ENCODE data around the gene SMIM33.
A peak's percentile ranks its signal among the peaks of the same experiment; 100 is the strongest.
"Not testable (repeated sequence)": the region's sequence is repeated elsewhere in the genome, so short reads cannot be mapped to it uniquely, and the experiment has no call there.

Gene SMIM33

GRCh38 chr5:139486201-139486600, 15.4 kb downstream of the SMIM33 start:
- TF ChIP-seq CTCF (IDR thresholded peaks at IDR 0.05; ENCODE audit: insufficient read depth, low read depth, low read length, missing control alignments): no peak
- no peak for DNase-seq (ENCODE audit: low read depth)
- no peak overlapping the region for H3K4me3 ChIP-seq (ENCODE audit: low read length)

GRCh38 chr5:139488260-139488659, 17.5 kb downstream of the SMIM33 start:
- no peak for TF ChIP-seq CTCF (IDR thresholded peaks at IDR 0.05; ENCODE audit: insufficient read depth, low read depth, low read length, missing control alignments)
- DNase-seq (ENCODE audit: low read depth): no peak
- no peak overlapping the region for H3K4me3 ChIP-seq (ENCODE audit: low read length)

DNA sequence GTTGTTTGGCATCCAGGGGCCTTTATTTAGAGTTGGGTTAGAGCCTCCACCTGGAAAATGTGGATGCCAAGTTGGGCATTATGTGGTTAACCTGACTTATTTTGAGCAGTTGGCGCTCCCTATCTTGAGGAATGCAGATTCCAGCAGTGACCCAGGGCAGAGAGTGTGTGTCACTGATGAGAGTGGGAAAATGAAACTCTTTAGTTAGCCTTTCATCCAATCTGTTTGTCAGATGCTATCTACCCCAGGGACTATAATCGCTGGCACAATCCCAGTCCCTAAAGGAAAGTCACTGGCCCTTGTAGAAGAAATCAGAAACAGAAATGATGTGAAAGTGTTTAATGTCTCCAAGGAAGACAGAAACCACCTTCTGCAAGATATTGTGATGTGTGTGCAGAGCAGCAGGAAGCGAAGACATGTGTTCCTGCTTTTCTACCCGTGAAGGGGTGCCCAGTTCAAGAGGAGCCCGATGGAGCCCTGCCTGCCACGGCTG, 21.9 kb downstream of the SMIM33 start:
- TF ChIP-seq CTCF (IDR thresholded peaks at IDR 0.05; ENCODE audit: insufficient read depth, low read depth, low read length, missing control alignments): no peak
- no peak for DNase-seq (ENCODE audit: low read depth)
- H3K4me3 ChIP-seq (ENCODE audit: low read length): no peak overlapping the region

GRCh38 chr5:139494256-139494655, 23.5 kb downstream of the SMIM33 start:
- no peak overlapping the region for H3K4me3 ChIP-seq (ENCODE audit: low read length)
- TF ChIP-seq CTCF (IDR thresholded peaks at IDR 0.05; ENCODE audit: insufficient read depth, low read depth, low read length, missing control alignments): no peak
- no peak for DNase-seq (ENCODE audit: low read depth)

DNA sequence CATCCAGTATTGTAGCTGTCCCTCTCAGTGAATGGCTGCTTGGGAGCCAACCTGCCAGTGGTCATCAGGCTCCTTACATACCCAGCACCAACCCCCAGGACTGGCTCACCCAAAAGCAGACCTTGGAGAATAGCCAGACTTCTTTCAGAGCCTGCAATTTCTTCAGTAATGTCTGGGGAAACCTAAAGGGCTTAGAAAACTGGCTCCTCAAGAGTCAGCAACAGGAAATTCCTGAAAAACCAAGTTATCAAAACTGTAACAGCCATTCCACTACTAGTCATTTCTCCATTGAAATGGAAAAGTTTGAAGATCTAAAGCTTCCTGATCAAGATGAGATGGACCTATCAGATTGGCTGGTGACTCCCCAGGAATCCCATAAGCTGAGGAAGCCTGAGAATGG, 24.0 kb downstream of the SMIM33 start:
- TF ChIP-seq CTCF (IDR thresholded peaks at IDR 0.05; ENCODE audit: insufficient read depth, low read depth, low read length, missing control alignments): no peak
- no peak overlapping the region for H3K4me3 ChIP-seq (ENCODE audit: low read length)
- DNase-seq (ENCODE audit: low read depth): peak; percentile 81

- H3K4me3 ChIP-seq (ENCODE audit: low read length): no peak overlapping the region
- TF ChIP-seq CTCF (IDR thresholded peaks at IDR 0.05; ENCODE audit: insufficient read depth, low read depth, low read length, missing control alignments): no peak
- peak; percentile 82 for DNase-seq (ENCODE audit: low read depth)
Observed at GRCh38 chr5:139495638-139496435, 25.0 kb downstream of the SMIM33 start.

DNA sequence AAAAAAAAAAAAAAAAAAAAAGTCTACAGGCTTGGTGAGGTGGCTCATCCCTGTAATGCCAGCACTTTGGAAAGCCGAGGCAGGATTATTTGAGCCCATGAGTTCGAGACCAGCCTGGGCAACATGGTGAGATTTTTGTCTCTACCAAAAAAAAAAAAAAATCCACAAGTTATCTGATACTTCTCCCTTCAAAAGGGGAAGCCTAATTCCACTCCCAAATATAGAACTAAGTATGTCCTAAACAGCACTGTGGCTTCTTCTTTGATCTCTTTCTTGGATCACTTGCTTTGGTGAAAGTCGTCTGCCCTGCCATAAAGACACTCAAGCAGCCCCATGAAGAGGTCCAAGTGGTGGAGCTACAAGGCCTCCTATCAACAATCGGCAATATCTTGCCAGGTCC, 30.6 kb downstream of the SMIM33 start:
- DNase-seq (ENCODE audit: low read depth): no peak
- no peak overlapping the region for H3K4me3 ChIP-seq (ENCODE audit: low read length)
- TF ChIP-seq CTCF (IDR thresholded peaks at IDR 0.05; ENCODE audit: insufficient read depth, low read depth, low read length, missing control alignments): no peak

GRCh38 chr5:139503036-139503817, 32.4 kb downstream of the SMIM33 start:
- DNase-seq (ENCODE audit: low read depth); H3K4me3 ChIP-seq (ENCODE audit: low read length): not testable (repeated sequence)

DNA sequence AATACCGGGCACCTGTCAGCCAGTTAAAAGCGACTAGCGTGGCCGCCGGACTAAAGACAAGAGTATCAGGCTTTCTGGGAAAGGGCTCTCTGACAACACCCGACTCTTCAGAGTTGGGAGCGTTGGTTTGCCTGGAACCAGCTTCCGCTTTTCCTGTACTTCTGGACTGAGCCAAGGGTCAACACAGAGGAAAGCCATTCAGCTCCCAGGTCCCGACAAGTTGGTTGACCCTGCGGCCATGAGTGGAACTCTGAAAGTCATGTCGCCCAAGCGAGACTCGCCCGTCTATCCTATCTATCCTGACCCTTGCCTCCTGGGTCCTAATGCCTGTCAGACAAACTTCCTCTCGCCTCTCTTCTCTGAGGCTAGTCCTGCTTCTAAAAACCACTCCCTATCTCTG, 33.1 kb downstream of the SMIM33 start:
- DNase-seq (ENCODE audit: low read depth); H3K4me3 ChIP-seq (ENCODE audit: low read length): not testable (repeated sequence)

DNA sequence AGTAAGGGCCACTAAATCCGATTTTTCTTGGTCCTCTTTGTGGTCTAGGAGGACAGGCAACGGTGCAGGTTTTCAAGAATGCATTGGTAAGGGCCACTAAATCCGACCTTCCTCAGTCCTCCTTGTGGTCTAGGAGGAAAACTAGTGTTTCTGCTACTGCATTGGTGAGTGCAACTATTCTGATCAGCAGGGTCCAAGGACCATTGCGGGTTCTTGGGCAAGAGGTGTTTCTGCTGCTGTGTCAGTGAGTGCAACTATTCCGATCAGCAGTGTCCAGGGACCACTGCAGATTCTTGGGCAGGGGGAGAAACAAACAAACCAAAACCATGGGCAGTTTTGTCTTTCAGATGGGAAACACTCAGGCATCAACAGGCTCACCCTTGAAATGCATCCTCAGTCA, 33.9 kb downstream of the SMIM33 start:
- not testable (repeated sequence) for H3K4me3 ChIP-seq (ENCODE audit: low read length); DNase-seq (ENCODE audit: low read depth)
